ENCODE data around the gene SLAIN1. TPM values are rescaled to one million over a fixed set of nuclear protein-coding genes. Genes with fewer than 3 reads are reported as not detected.

The SLAIN1 gene
- total and polyA plus RNA-seq, 2 of the 8 experiments (the other 6 are each of a cell fraction or from before 2014, with no cell fraction given), result 35.0 to 37.7 TPM

GRCh38 chr13:77714119-77714755 is 16.8 kb downstream of the SLAIN1 start:
- H3K9ac ChIP-seq (replicated peaks in 1 of 4; ENCODE audit: extremely low read depth in 1 of 4, low read depth in 3 of 4, low read length in 3 of 4), result no peak overlapping the region
- no peak overlapping the region for H4K5ac ChIP-seq (ENCODE audit: insufficient read length, low read depth, low read length)
- CTCF ChIA-PET (ENCODE audit: partially characterized antibody), result interaction anchor here (1.5 kb wide), 1 partner anchor 37 kb away, joined by 3 read pairs; no protein-coding TSS in a partner anchor
- no peak overlapping the region for H2AK5ac ChIP-seq (ENCODE audit: low read depth, low read length)
- FAIRE-seq (no peak), DNase-seq (ENCODE audit: low read depth in 1 of 2, low spot score in 2 of 2) (no peak)
- H3K9me3 ChIP-seq (ENCODE audit: insufficient read depth in 2 of 2, low read depth in 1 of 2, low read length in 1 of 2), result peaks cover 9 to 13% of the 10 kb centered on the region in 2 experiments; a peak in 2 of 4 replicates
- H2BK20ac ChIP-seq (ENCODE audit: low read length), result no peak overlapping the region
- no peak overlapping the region for H2BK12ac ChIP-seq (ENCODE audit: low read depth, low read length)
- peaks cover 0 to 7% (median 0%) of the 10 kb centered on the region in 4 experiments; a peak in 2 of 8 replicates for H3K36me3 ChIP-seq (ENCODE audit: control insufficient read depth in 2 of 4, insufficient read depth in 4 of 4, low read length in 3 of 4)
- no peak overlapping the region for H3K23ac ChIP-seq (ENCODE audit: insufficient read length)
- no peak overlapping the region for H3K27ac ChIP-seq (ENCODE audit: low read depth, low read length)
- H3K14ac ChIP-seq (ENCODE audit: insufficient read length), result no peak overlapping the region
- H4K8ac ChIP-seq (ENCODE audit: extremely low read depth, insufficient read depth, low read length), result no peak overlapping the region
- H3K27me3 ChIP-seq (replicated peaks in 1 of 4; ENCODE audit: control insufficient read depth in 3 of 4, extremely low read depth in 1 of 4, insufficient read depth in 3 of 4, low read length in 3 of 4), result no peaks in the 10 kb centered on the region
- no peak overlapping the region for H3K56ac ChIP-seq (replicated peaks; ENCODE audit: insufficient read length, low read depth, low read length)
- no peaks in the 10 kb centered on the region for H3K79me1 ChIP-seq (ENCODE audit: low read depth, low read length)
- H3K4me3 ChIP-seq (ENCODE audit: extremely low read depth in 1 of 4, insufficient read depth in 2 of 4, low read depth in 3 of 4, low read length in 4 of 4), result no peak overlapping the region
- no peaks in the 10 kb centered on the region for H4K20me1 ChIP-seq (replicated peaks in 1 of 2; ENCODE audit: control insufficient read depth in 1 of 2, insufficient read depth in 2 of 2, low read length in 2 of 2)
- H3K4ac ChIP-seq (replicated peaks; ENCODE audit: insufficient read length, low read depth, low read length), result no peak overlapping the region
- peaks cover 0 to 52% of the 10 kb centered on the region in 2 experiments; a peak in 2 of 4 replicates for H3K79me2 ChIP-seq (ENCODE audit: control insufficient read depth in 1 of 2, insufficient read depth in 2 of 2, low read length in 2 of 2)
- H2AFZ ChIP-seq (ENCODE audit: low read length), result no peak overlapping the region
- peaks cover 0 to 3% (median 0%) of the 10 kb centered on the region in 4 experiments; a peak in 2 of 7 replicates for H3K4me1 ChIP-seq (replicated peaks in 1 of 4; ENCODE audit: control insufficient read depth in 3 of 4, insufficient read depth in 4 of 4, low read length in 3 of 4)
- no peak overlapping the region for H4K91ac ChIP-seq (replicated peaks; ENCODE audit: insufficient read length, low read length)
- H2BK5ac ChIP-seq (ENCODE audit: low read depth, low read length), result no peak overlapping the region
- no peak overlapping the region for H2BK120ac ChIP-seq (replicated peaks; ENCODE audit: low read depth, low read length)
- 95% methylated on average over 3 of the region's 3 CpGs; no CpG with 5 or more reads in 1 of the 2 experiments for WGBS, 2 experiments (ENCODE audit: extremely low coverage in 1 of 2, insufficient coverage in 1 of 2, insufficient read length in 1 of 2, insufficient replicate concordance in 2 of 2, low coverage in 1 of 2, low lambda C conversion rate in 2 of 2, missing lambda C conversion rate in 1 of 2)
- H3K4me2 ChIP-seq (ENCODE audit: insufficient read depth in 1 of 2, low read depth in 2 of 2, low read length in 2 of 2), result no peak overlapping the region
- no peak overlapping the region for H3K18ac ChIP-seq (ENCODE audit: extremely low read depth, low read length)
- H2BK15ac ChIP-seq (ENCODE audit: low read length), result no peak overlapping the region
- H3K23me2 ChIP-seq (ENCODE audit: low read depth, low read length), result no peaks in the 10 kb centered on the region
- POLR2A ChIA-PET (ENCODE audit: partially characterized antibody), result no interaction called here
- TF ChIP-seq SP2 (IDR thresholded peaks at IDR 0.05; ENCODE audit: low read length) (no peak), KDM4A (IDR thresholded peaks at IDR 0.05; ENCODE audit: low read depth, low read length, severe bottlenecking) (no peak), POLR2AphosphoS5 (IDR thresholded peaks at IDR 0.05; ENCODE audit: low read depth, low read length) (no peak), SIX5 (IDR thresholded peaks at IDR 0.05; ENCODE audit: low read depth, low read length) (no peak), TAF7 (optimal IDR thresholded peaks at IDR 0.05; ENCODE audit: borderline replicate concordance, low read depth, low read length) (no peak), ATF3 (IDR thresholded peaks at IDR 0.05; ENCODE audit: insufficient read depth, low read depth, low read length) (no peak), CBX8 (IDR thresholded peaks at IDR 0.05; ENCODE audit: borderline replicate concordance, low read depth, low read length) (no peak), TBP (IDR thresholded peaks at IDR 0.05; ENCODE audit: low read depth, low read length) (no peak), HDAC2 (IDR thresholded peaks at IDR 0.05; ENCODE audit: borderline replicate concordance in 1 of 2, low read depth in 2 of 2, low read length in 2 of 2) (no peak), BRCA1 (IDR thresholded peaks at IDR 0.05; ENCODE audit: low read depth, low read length) (no peak), SRF (IDR thresholded peaks at IDR 0.05; ENCODE audit: low read depth, low read length) (no peak), MAFK (IDR thresholded peaks at IDR 0.05; ENCODE audit: low read depth, low read length) (no peak), CTBP2 (IDR thresholded peaks at IDR 0.05; ENCODE audit: borderline replicate concordance, insufficient read depth, insufficient read length, low read length) (no peak)

Data from H1 (cell line).